ENCODE results near the gene HEXIM2.

The HEXIM2 gene

GRCh38 chr17:45129940-45130680 is 31.6 kb upstream of the HEXIM2 start:
- Histone ChIP-seq H3K27ac (no peak overlapping the region), H3K4me1 (peaks cover 8 to 49% (median 17%) of the 10 kb centered on the region in 10 experiments; a peak in 19 of 20 replicates), H3K36me3 (0 out of 22 replicates have a peak, but pooled peaks cover 0 to 8% (median 0%) of the 10 kb centered on the region in 11 experiments), H3K9me3 (replicated peaks in 1 of 11) (no peaks in the 10 kb centered on the region), H4K20me1 (peaks cover 0 to 49% (median 8%) of the 10 kb centered on the region in 11 experiments; a peak in 9 of 22 replicates), H3K4me2 (peak overlapping the region in 3 of 11 experiments; percentile 26 to 98 (median 96); a peak in 5 of 22 replicates), H3K27me3 (no peaks in the 10 kb centered on the region), H3K4me3 (no peak overlapping the region), H3K9ac (peak overlapping the region in 3 of 11 experiments; percentile 8 to 23 (median 15); a peak in 2 of 22 replicates)
- no peak for TF ChIP-seq Cebpa-rat (IDR thresholded peaks at IDR 0.05)

- H3K4me2 ChIP-seq: peak overlapping the region; percentile 96 to 100 (median 99)
- H3K4me1 ChIP-seq: peaks cover 10 to 52% (median 21%) of the 10 kb centered on the region in 10 experiments
- H3K9me3 ChIP-seq (replicated peaks in 1 of 11): no peaks in the 10 kb centered on the region
- H3K9ac ChIP-seq: peak overlapping the region in 3 of 11 experiments; percentile 80 to 86 (median 86); a peak in 3 of 22 replicates
- H3K4me3 ChIP-seq: peak overlapping the region in 6 of 10 experiments; percentile 78 to 88 (median 81); a peak in 10 of 20 replicates
- 0 out of 22 replicates have a peak overlapping the region, but pooled peaks of 1 of the 11 experiments have one; percentile 7 for H3K27ac ChIP-seq
- H3K36me3 ChIP-seq: 0 out of 22 replicates have a peak, but pooled peaks cover 0 to 8% (median 0%) of the 10 kb centered on the region in 11 experiments
- TF ChIP-seq Cebpa-rat (IDR thresholded peaks at IDR 0.05): no peak
- H4K20me1 ChIP-seq: peaks cover 0 to 49% (median 8%) of the 10 kb centered on the region in 11 experiments; a peak in 9 of 22 replicates
- no peaks in the 10 kb centered on the region for H3K27me3 ChIP-seq
Measured at GRCh38 chr17:45130681-45131615, 30.7 kb upstream of the HEXIM2 start.

- H3K4me2 ChIP-seq: peak overlapping the region; percentile 96 to 100 (median 99)
- peaks cover 19 to 60% (median 30%) of the 10 kb centered on the region in 10 experiments for H3K4me1 ChIP-seq
- peak overlapping the region; percentile 78 to 88 (median 81) for H3K4me3 ChIP-seq
- no peaks in the 10 kb centered on the region for H3K27me3 ChIP-seq
- H3K9me3 ChIP-seq (replicated peaks in 1 of 11): no peaks in the 10 kb centered on the region
- H4K20me1 ChIP-seq: peaks cover 0 to 49% (median 8%) of the 10 kb centered on the region in 11 experiments; a peak in 9 of 22 replicates
- H3K36me3 ChIP-seq: 0 out of 22 replicates have a peak, but pooled peaks cover 0 to 8% (median 0%) of the 10 kb centered on the region in 11 experiments
- no peak for TF ChIP-seq Cebpa-rat (IDR thresholded peaks at IDR 0.05)
- peak overlapping the region in 10 of 11 experiments; percentile 42 to 81 (median 78); a peak in 20 of 22 replicates for H3K27ac ChIP-seq
- H3K9ac ChIP-seq: peak overlapping the region; percentile 76 to 86 (median 83)
Measured at GRCh38 chr17:45131616-45132319, 29.9 kb upstream of the HEXIM2 start.

- no peak for TF ChIP-seq Cebpa-rat (IDR thresholded peaks at IDR 0.05)
- Histone ChIP-seq H3K27ac (peak within 1 kb of the TSS; percentile 54 to 85 (median 77); a peak in 21 of 22 replicates), H3K9me3 (replicated peaks in 1 of 11) (no peaks in the 10 kb centered on the region), H3K4me1 (peaks cover 21 to 61% (median 34%) of the 10 kb centered on the region in 10 experiments), H3K36me3 (0 out of 22 replicates have a peak, but pooled peaks cover 0 to 6% (median 0%) of the 10 kb centered on the region in 11 experiments), H3K27me3 (no peaks in the 10 kb centered on the region), H3K9ac (peak within 1 kb of the TSS; percentile 76 to 86 (median 83)), H3K4me3 (peak within 1 kb of the TSS; percentile 78 to 88 (median 81)), H3K4me2 (peak within 1 kb of the TSS; percentile 96 to 100 (median 100)), H4K20me1 (peaks cover 0 to 44% (median 8%) of the 10 kb centered on the region in 11 experiments; a peak in 9 of 22 replicates)
Measured at GRCh38 chr17:45132320-45132571, 29.4 kb upstream of the HEXIM2 start, which contains the start of gene PLCD3. PLCD3 (minus strand) TSS chr17:45132515; CDS start chr17:45132410, 105 bp downstream.

GRCh38 chr17:45132572-45133463 is 28.9 kb upstream of the HEXIM2 start:
- Histone ChIP-seq H3K27me3 (no peaks in the 10 kb centered on the region), H4K20me1 (peaks cover 0 to 38% (median 8%) of the 10 kb centered on the region in 11 experiments; a peak in 9 of 22 replicates), H3K4me1 (peaks cover 21 to 56% (median 35%) of the 10 kb centered on the region in 10 experiments), H3K27ac (peak overlapping the region; percentile 54 to 85 (median 77); a peak in 21 of 22 replicates), H3K9ac (peak overlapping the region; percentile 76 to 86 (median 83)), H3K4me2 (peak overlapping the region; percentile 94 to 100 (median 99)), H3K4me3 (peak overlapping the region; percentile 78 to 88 (median 81)), H3K9me3 (replicated peaks in 1 of 11) (no peaks in the 10 kb centered on the region), H3K36me3 (peaks cover 0 to 1% (median 0%) of the 10 kb centered on the region in 11 experiments; a peak in 1 of 22 replicates)
- TF ChIP-seq Cebpa-rat (IDR thresholded peaks at IDR 0.05): no peak

GRCh38 chr17:45135192-45135977 is 26.3 kb upstream of the HEXIM2 start, which contains the start of gene ACBD4:
ACBD4 (plus strand) TSS chr17:45135687; CDS start chr17:45136145, 458 bp downstream.
- H3K9ac ChIP-seq: peak within 1 kb of the TSS; percentile 66 to 81 (median 75)

More at GRCh38 chr17:45135192-45135977, 26.3 kb upstream of the HEXIM2 start, which contains the start of gene ACBD4:
- peaks cover 0 to 16% (median 3%) of the 10 kb centered on the region in 11 experiments; a peak in 9 of 22 replicates for H4K20me1 ChIP-seq
- no peaks in the 10 kb centered on the region for H3K27me3 ChIP-seq
- peak within 1 kb of the TSS; percentile 48 to 79 (median 68); a peak in 21 of 22 replicates for H3K27ac ChIP-seq
- peaks cover 21 to 54% (median 42%) of the 10 kb centered on the region in 10 experiments for H3K4me1 ChIP-seq
- no peaks in the 10 kb centered on the region for H3K9me3 ChIP-seq (replicated peaks in 1 of 11)
- peak within 1 kb of the TSS; percentile 60 to 74 (median 66) for H3K4me3 ChIP-seq
- peaks cover 0 to 5% (median 0%) of the 10 kb centered on the region in 11 experiments; a peak in 2 of 22 replicates for H3K36me3 ChIP-seq
- TF ChIP-seq Cebpa-rat (IDR thresholded peaks at IDR 0.05): peak in 1 of 11 experiments; percentile 27; a peak in 1 of 22 replicates
- peak within 1 kb of the TSS; percentile 79 to 99 (median 98) for H3K4me2 ChIP-seq

All from BLaER1 treated with 17β-estradiol and CSF1 and Interleukin-3, amounts not matched to agents 10 nM and 100 nM (cell line).